Mesenchymal stem cell (in vitro differentiated cells and primary cell): Measurements from ENCODE around the gene GAB2.
A peak's percentile ranks its signal among the peaks of the same experiment; 100 is the strongest.

Source experiments
- DNase-seq: peaks from one replicate; pipeline ENCODE4 v3.0.0-alpha.2; 2013
- H2AFZ ChIP-seq: one replicate; pipeline ENCODE4 v1.6.1; 2013; ENCODE audit warnings: low read depth, mild to moderate bottlenecking, control low read depth, inconsistent platforms, low read length, moderate library complexity
- H2AK5ac ChIP-seq: 2 replicates; pipeline ENCODE4 v1.6.1; 2013; ENCODE audit warnings: low read length, moderate library complexity, mild to moderate bottlenecking, inconsistent platforms; ENCODE audit not compliant: severe bottlenecking
- H2BK120ac ChIP-seq: one replicate; pipeline ENCODE4 v1.6.1; 2013; ENCODE audit warnings: low read depth, mild to moderate bottlenecking, inconsistent platforms, low read length, moderate library complexity
- H2BK12ac ChIP-seq, 2 experiments: one replicate each; pipeline ENCODE4 v1.6.1; 2013; ENCODE audit warnings: inconsistent platforms in 2 of 2, low read length in 2 of 2, mild to moderate bottlenecking in 2 of 2, moderate library complexity in 2 of 2, control low read depth in 1 of 2
- H2BK15ac ChIP-seq: one replicate; pipeline ENCODE4 v1.6.1; 2013; ENCODE audit warnings: mild to moderate bottlenecking, low read depth, inconsistent platforms; ENCODE audit not compliant: poor library complexity, severe bottlenecking
- H2BK5ac ChIP-seq: 2 replicates; pipeline ENCODE4 v1.6.1; 2013; ENCODE audit warnings: low read depth, mild to moderate bottlenecking, low read length, control low read depth, inconsistent platforms; ENCODE audit not compliant: poor library complexity, severe bottlenecking
- H3K14ac ChIP-seq, 2 experiments: one replicate each; pipeline ENCODE4 v1.6.1; 2013; ENCODE audit warnings: inconsistent platforms in 2 of 2, low read length in 2 of 2, control low read depth in 1 of 2, mild to moderate bottlenecking in 1 of 2, moderate library complexity in 1 of 2
- H3K18ac ChIP-seq, 2 experiments: one replicate each; pipeline ENCODE4 v1.6.1; 2013; ENCODE audit warnings: inconsistent platforms in 2 of 2, low read length in 2 of 2, control low read depth in 1 of 2, low read depth in 1 of 2, mild to moderate bottlenecking in 1 of 2
- H3K23ac ChIP-seq, 2 experiments: one replicate each; pipeline ENCODE4 v1.6.1; 2013; ENCODE audit warnings: inconsistent platforms in 2 of 2, low read length in 2 of 2, mild to moderate bottlenecking in 2 of 2, moderate library complexity in 2 of 2, control low read depth in 1 of 2
- H3K27ac ChIP-seq: 2 replicates; pipeline ENCODE4 v1.5.1; 2013; ENCODE audit warnings: mild to moderate bottlenecking, moderate library complexity, low read length, control low read depth, inconsistent platforms; ENCODE audit not compliant: poor library complexity, severe bottlenecking
- H3K27me3 ChIP-seq, 2 experiments: 2 replicates each; pipeline versions ENCODE4 v1.6.1 to v1.7.0; 2013; ENCODE audit warnings: low read length in 2 of 2, mild to moderate bottlenecking in 2 of 2, moderate library complexity in 2 of 2, control low read depth in 1 of 2, inconsistent platforms in 1 of 2; ENCODE audit not compliant: control insufficient read depth in 1 of 2, insufficient read depth in 1 of 2
- H3K36me3 ChIP-seq, 2 experiments: 2 replicates each; pipeline versions ENCODE4 v1.6.1 to v1.7.0; 2013; ENCODE audit warnings: low read length in 2 of 2, control low read depth in 1 of 2, inconsistent platforms in 1 of 2, low read depth in 1 of 2, mild to moderate bottlenecking in 1 of 2; ENCODE audit not compliant: insufficient read depth in 2 of 2, control insufficient read depth in 1 of 2
- H3K4ac ChIP-seq, 2 experiments: one replicate each; pipeline ENCODE4 v1.6.1; 2013; ENCODE audit warnings: inconsistent platforms in 2 of 2, low read length in 2 of 2, mild to moderate bottlenecking in 2 of 2, moderate library complexity in 2 of 2, control low read depth in 1 of 2, low read depth in 1 of 2
- H3K4me1 ChIP-seq: 2 replicates; pipeline ENCODE4 v1.6.1; 2013; ENCODE audit warnings: low read depth, low read length, control low read depth; ENCODE audit not compliant: control insufficient read depth, insufficient read depth
- H3K4me2 ChIP-seq: 2 replicates; pipeline ENCODE4 v1.6.1; 2013; ENCODE audit warnings: low read length, mild to moderate bottlenecking, inconsistent platforms; ENCODE audit not compliant: poor library complexity, severe bottlenecking
- H3K4me3 ChIP-seq, 2 experiments: 2 replicates each; pipeline versions ENCODE4 v1.5.1 to v1.7.0; 2013; ENCODE audit warnings: low read length in 2 of 2, mild to moderate bottlenecking in 2 of 2, control low read depth in 1 of 2, low read depth in 1 of 2; ENCODE audit not compliant: insufficient read depth in 1 of 2
- H3K79me1 ChIP-seq: replicated peaks from 2 replicates; pipeline ENCODE4 v1.6.1; 2013; ENCODE audit warnings: mild to moderate bottlenecking, control low read depth, low read length, inconsistent platforms; ENCODE audit not compliant: poor library complexity, severe bottlenecking
- H3K9ac ChIP-seq: 2 replicates; pipeline ENCODE4 v1.7.0; 2013; ENCODE audit warnings: mild to moderate bottlenecking, low read length, moderate library complexity
- H3K9me3 ChIP-seq: 2 replicates; pipeline ENCODE4 v1.7.0; 2013; ENCODE audit warnings: mild to moderate bottlenecking, low read length; ENCODE audit not compliant: control insufficient read depth
- H4K8ac ChIP-seq: one replicate; pipeline ENCODE4 v1.6.1; 2013; ENCODE audit warnings: inconsistent platforms, mild to moderate bottlenecking, low read length, moderate library complexity
- H4K91ac ChIP-seq: one replicate; pipeline ENCODE4 v1.6.1; 2013; ENCODE audit warnings: mild to moderate bottlenecking, low read length, inconsistent platforms
- WGBS: methylation state at CpG from one replicate; pipeline ENCODE4 v1.1.7; 2013; ENCODE audit warnings: mixed read lengths; 5-methylcytosine and 5-hydroxymethylcytosine counted together

GAB2 gene

GRCh38 chr11:78345450-78345849 is 72.2 kb downstream of the GAB2 start:
- Histone ChIP-seq H3K4me3 (no peak overlapping the region), H2BK12ac (no peak overlapping the region), H3K14ac (no peak overlapping the region), H3K79me1 (peaks cover 21% of the 10 kb centered on the region), H2AFZ (no peak overlapping the region), H3K4ac (no peak overlapping the region), H2BK120ac (no peak overlapping the region), H3K4me1 (no peaks in the 10 kb centered on the region), H3K36me3 (no peaks in the 10 kb centered on the region), H3K27me3 (no peaks in the 10 kb centered on the region), H3K27ac (no peak overlapping the region), H2BK5ac (no peak overlapping the region), H3K18ac (no peak overlapping the region), H3K4me2 (no peak overlapping the region), H2BK15ac (no peak overlapping the region), H2AK5ac (no peak overlapping the region), H4K91ac (no peak overlapping the region), H4K8ac (no peak overlapping the region), H3K9me3 (no peaks in the 10 kb centered on the region), H3K9ac (peak overlapping the region; percentile 34), H3K23ac (no peak overlapping the region)
- DNase-seq: no peak
- WGBS: 97% methylated on average over 3 of the region's 3 CpGs

GRCh38 chr11:78344676-78345075 is 72.9 kb downstream of the GAB2 start:
- Histone ChIP-seq H4K8ac (no peak overlapping the region), H2BK15ac (no peak overlapping the region), H2AFZ (no peak overlapping the region), H3K18ac (no peak overlapping the region), H3K27me3 (no peaks in the 10 kb centered on the region), H3K36me3 (no peaks in the 10 kb centered on the region), H2BK120ac (no peak overlapping the region), H3K4me1 (no peaks in the 10 kb centered on the region), H4K91ac (no peak overlapping the region), H2BK12ac (no peak overlapping the region), H2BK5ac (no peak overlapping the region), H3K4ac (no peak overlapping the region), H3K9ac (no peak overlapping the region), H3K27ac (no peak overlapping the region), H3K9me3 (no peaks in the 10 kb centered on the region), H3K4me3 (no peak overlapping the region), H3K79me1 (peaks cover 23% of the 10 kb centered on the region), H3K4me2 (no peak overlapping the region), H3K23ac (no peak overlapping the region), H3K14ac (no peak overlapping the region), H2AK5ac (no peak overlapping the region)
- WGBS: 100% methylated on average over 2 of the region's 2 CpGs
- no peak for DNase-seq

GRCh38 chr11:78344094-78344493 is 73.5 kb downstream of the GAB2 start:
- no CpG with 5 or more reads among the region's 1 CpG for WGBS
- no peak overlapping the region for H3K4me2 ChIP-seq
- H3K4me1 ChIP-seq: no peaks in the 10 kb centered on the region
- no peaks in the 10 kb centered on the region for H3K27me3 ChIP-seq
- no peak overlapping the region for H4K8ac ChIP-seq
- H2AFZ ChIP-seq: no peak overlapping the region
- no peak overlapping the region for H3K9ac ChIP-seq
- no peaks in the 10 kb centered on the region for H3K9me3 ChIP-seq
- H3K18ac ChIP-seq: no peak overlapping the region
- H3K36me3 ChIP-seq: no peaks in the 10 kb centered on the region
- peaks cover 22% of the 10 kb centered on the region for H3K79me1 ChIP-seq
- no peak overlapping the region for H4K91ac ChIP-seq
- H2BK5ac ChIP-seq: no peak overlapping the region
- no peak overlapping the region for H3K4me3 ChIP-seq
- no peak overlapping the region for H3K14ac ChIP-seq
- no peak overlapping the region for H2BK15ac ChIP-seq
- DNase-seq: no peak
- H3K23ac ChIP-seq: no peak overlapping the region
- H2BK120ac ChIP-seq: no peak overlapping the region
- H2AK5ac ChIP-seq: no peak overlapping the region
- no peak overlapping the region for H2BK12ac ChIP-seq
- no peak overlapping the region for H3K4ac ChIP-seq
- H3K27ac ChIP-seq: no peak overlapping the region

GRCh38 chr11:78343303-78343702 is 74.3 kb downstream of the GAB2 start:
- no peak overlapping the region for H3K4me2 ChIP-seq
- no peak overlapping the region for H2AFZ ChIP-seq
- H3K18ac ChIP-seq: no peak overlapping the region
- no peak overlapping the region for H2BK5ac ChIP-seq
- H3K36me3 ChIP-seq: no peaks in the 10 kb centered on the region
- no peaks in the 10 kb centered on the region for H3K9me3 ChIP-seq
- H4K8ac ChIP-seq: no peak overlapping the region
- H3K4me1 ChIP-seq: no peaks in the 10 kb centered on the region
- no peak overlapping the region for H3K23ac ChIP-seq
- no peak overlapping the region for H2BK12ac ChIP-seq
- peaks cover 24% of the 10 kb centered on the region for H3K79me1 ChIP-seq
- H3K27ac ChIP-seq: no peak overlapping the region
- no peak overlapping the region for H2AK5ac ChIP-seq
- H3K4me3 ChIP-seq: no peak overlapping the region
- 100% methylated on average over 1 of the region's 2 CpGs for WGBS
- H3K27me3 ChIP-seq: no peaks in the 10 kb centered on the region
- H3K14ac ChIP-seq: no peak overlapping the region
- no peak overlapping the region for H3K9ac ChIP-seq
- no peak overlapping the region for H3K4ac ChIP-seq
- no peak overlapping the region for H4K91ac ChIP-seq
- no peak overlapping the region for H2BK120ac ChIP-seq
- DNase-seq: no peak
- no peak overlapping the region for H2BK15ac ChIP-seq
